ENCODE results near the gene BAG5. TPM values are rescaled to one million over a fixed set of nuclear protein-coding genes. Genes with fewer than 3 reads are reported as not detected.

BAG5 gene
- total and polyA plus RNA-seq, 2 experiments from 2014 or later: 25.8 to 28.6 TPM

DNA sequence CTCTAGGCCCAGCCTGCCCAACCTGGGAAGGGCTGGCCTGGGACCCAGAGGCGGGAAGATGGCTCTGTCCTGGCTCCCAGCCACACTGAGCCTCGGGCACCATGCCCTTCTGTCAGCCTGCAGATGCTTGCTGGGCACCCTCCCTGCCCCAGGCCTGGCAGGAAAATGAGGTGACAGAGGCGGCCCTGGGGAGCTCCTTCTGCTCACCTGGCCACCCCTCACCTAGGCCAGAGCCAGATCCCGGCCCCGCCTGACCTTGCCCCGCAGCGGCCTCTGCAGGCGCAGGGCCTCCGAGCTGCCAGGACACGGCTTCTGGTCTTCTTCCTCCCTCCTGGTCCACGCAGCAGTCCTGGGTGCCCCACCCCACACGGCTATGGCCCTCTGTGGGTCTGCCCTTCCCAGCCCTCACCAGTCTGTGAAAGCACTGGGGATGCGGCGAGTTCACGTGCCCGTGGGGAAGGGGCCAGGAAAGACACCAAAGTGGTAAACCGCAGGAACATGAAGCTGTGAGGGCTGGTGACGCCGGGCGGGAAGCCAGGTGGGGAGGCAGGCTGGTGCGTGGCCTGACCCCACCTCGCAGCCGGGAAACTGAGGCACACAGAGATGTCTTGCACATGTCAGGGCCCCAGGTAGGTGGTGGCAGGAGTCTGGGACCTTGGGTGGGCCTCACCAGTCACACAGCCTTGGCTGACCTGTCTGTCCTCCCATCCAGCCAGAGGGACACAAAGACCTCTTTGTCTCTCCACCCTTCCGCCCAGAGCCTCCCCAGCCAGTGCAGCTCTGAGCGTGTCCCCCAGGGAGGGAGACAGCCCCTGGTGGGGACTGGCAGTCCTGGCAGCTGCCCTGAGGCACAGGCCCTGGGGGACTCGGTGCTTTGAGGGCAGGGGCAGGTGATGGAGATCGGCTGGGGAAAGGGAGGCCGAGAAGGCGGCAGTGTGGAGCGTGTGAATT is 12.8 kb downstream of the BAG5 start:
- H3K27me3 ChIP-seq (replicated peaks; ENCODE audit: insufficient read depth): no peaks in the 10 kb centered on the region
- H3K9me2 ChIP-seq (ENCODE audit: insufficient read depth): no peaks in the 10 kb centered on the region
- no peak overlapping the region for H2AFZ ChIP-seq
- no peaks in the 10 kb centered on the region for H3K9me3 ChIP-seq (ENCODE audit: low read depth)
- H3K4me3 ChIP-seq: no peak overlapping the region
- 65 to 71% methylated on average over 30 of the region's 30 CpGs for WGBS, 2 experiments (ENCODE audit: low coverage in 1 of 2, low lambda C conversion rate in 2 of 2, missing lambda C conversion rate in 2 of 2)
- in situ Hi-C loops (cut with MboI): no loop called here
- peaks cover 29% of the 10 kb centered on the region for H3K4me1 ChIP-seq (ENCODE audit: insufficient read depth)
- no peak overlapping the region for H3K4me2 ChIP-seq (ENCODE audit: unreplicated experiment)
- H3K36me3 ChIP-seq (ENCODE audit: low read depth): no peaks in the 10 kb centered on the region
- H3K27ac ChIP-seq: no peak overlapping the region
- DNase-seq: no peak
- peaks cover 2% of the 10 kb centered on the region for H3K79me2 ChIP-seq (ENCODE audit: insufficient read depth)
- no peak overlapping the region for H3K9ac ChIP-seq
- no peaks in the 10 kb centered on the region for H4K20me1 ChIP-seq (ENCODE audit: insufficient read depth)
- H3F3A ChIP-seq (ENCODE audit: insufficient read depth): peaks cover 17% of the 10 kb centered on the region
- TF ChIP-seq EZH2 (IDR thresholded peaks at IDR 0.05; ENCODE audit: insufficient read depth, poor library complexity, severe bottlenecking) (no peak), EZH2phosphoT487 (IDR thresholded peaks at IDR 0.05; ENCODE audit: insufficient read depth, low read depth) (no peak)

DNA sequence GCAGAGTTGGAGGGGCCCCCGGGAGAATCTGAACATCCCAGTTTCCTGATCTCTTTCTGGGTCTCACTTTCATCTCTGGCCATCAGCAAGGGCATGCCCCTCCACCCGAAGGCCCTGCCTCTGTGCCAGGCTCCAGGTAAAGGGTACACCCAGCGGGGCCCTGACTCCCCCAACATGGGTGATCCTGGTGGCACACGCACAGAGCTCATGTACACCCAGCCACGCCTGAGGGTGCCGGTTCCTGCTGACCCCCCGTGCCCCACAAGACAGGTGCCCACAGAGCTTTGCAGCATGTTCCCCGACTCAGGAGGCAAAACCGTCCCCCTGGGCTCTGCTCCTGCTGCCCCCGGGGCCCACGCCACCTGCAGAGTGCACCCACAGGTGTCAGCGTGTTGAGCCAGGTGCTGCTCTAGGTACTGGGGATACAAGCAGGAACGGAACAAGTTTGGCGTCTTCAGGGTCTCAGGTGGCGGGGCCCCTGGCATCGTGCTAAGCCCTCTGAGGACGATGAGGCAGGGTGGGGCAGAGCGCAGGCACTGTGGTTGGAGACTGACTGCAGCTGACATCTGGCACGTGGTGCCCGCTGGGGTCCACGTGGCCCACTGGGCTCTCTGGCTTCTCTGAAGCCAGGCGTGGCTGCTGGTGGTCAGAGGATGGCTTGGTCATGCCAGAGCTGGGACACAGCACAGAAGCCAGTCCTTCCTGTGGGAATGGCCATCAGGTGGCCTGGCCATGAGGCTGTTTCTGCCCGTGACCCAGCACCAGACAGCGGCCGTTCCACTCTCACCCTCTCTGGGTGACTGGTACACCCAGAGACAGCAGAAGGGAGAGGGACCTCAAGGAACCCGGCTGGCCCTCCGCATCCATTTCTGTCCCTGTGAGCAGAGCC is 13.8 kb downstream of the BAG5 start:
- Histone ChIP-seq H3K27ac (no peak overlapping the region), H3K9me3 (ENCODE audit: low read depth) (no peaks in the 10 kb centered on the region), H3K9me2 (ENCODE audit: insufficient read depth) (no peaks in the 10 kb centered on the region), H3K4me2 (ENCODE audit: unreplicated experiment) (no peak overlapping the region), H3K36me3 (ENCODE audit: low read depth) (no peaks in the 10 kb centered on the region), H3K4me1 (ENCODE audit: insufficient read depth) (peaks cover 29% of the 10 kb centered on the region), H3K9ac (no peak overlapping the region), H3K79me2 (ENCODE audit: insufficient read depth) (no peaks in the 10 kb centered on the region; the same call in 1 of the 2 replicates), H3F3A (ENCODE audit: insufficient read depth) (peaks cover 17% of the 10 kb centered on the region), H3K27me3 (replicated peaks; ENCODE audit: insufficient read depth) (no peaks in the 10 kb centered on the region), H2AFZ (no peak overlapping the region), H4K20me1 (ENCODE audit: insufficient read depth) (no peaks in the 10 kb centered on the region), H3K4me3 (no peak overlapping the region)
- no peak for DNase-seq
- TF ChIP-seq EZH2 (IDR thresholded peaks at IDR 0.05; ENCODE audit: insufficient read depth, poor library complexity, severe bottlenecking) (no peak), EZH2phosphoT487 (IDR thresholded peaks at IDR 0.05; ENCODE audit: insufficient read depth, low read depth) (no peak)
- 74 to 78% methylated on average over 25 to 26 of the region's 27 CpGs for WGBS, 2 experiments (ENCODE audit: low coverage in 1 of 2, low lambda C conversion rate in 2 of 2, missing lambda C conversion rate in 2 of 2)
- in situ Hi-C loops (cut with MboI): no loop called here

DNA sequence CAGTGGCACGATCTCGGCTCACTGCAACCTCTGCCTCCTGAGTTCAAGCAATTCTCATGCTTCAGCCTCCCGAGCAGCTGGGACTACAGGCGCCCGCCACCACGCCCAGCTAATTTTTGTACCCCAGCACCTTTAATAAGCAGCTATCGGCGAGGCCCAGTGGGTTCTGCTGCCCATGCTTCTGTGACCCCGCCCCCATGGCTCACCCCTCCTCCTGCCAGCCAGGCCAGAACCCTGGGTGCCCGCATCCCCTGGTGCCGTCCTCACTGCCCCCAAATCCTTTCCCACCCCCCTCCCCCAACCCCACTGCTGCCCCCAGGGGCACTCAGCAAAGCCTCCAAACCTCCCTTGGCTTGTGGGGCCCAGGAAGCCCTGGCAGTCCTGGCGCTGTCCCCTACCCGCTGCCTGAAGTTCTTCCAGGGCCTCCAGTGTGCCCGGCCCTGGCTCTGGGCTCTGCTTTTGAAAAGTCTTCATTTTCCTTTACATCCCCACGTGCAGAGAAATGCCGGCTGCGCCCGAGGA is 14.5 kb downstream of the BAG5 start:
- WGBS, 2 experiments (ENCODE audit: low coverage in 1 of 2, low lambda C conversion rate in 2 of 2, missing lambda C conversion rate in 2 of 2): 80 to 82% methylated on average over 9 to 18 of the region's 18 CpGs
- no peak overlapping the region for H3K9ac ChIP-seq
- no peaks in the 10 kb centered on the region for H3K9me2 ChIP-seq (ENCODE audit: insufficient read depth)
- H3K9me3 ChIP-seq (ENCODE audit: low read depth): no peaks in the 10 kb centered on the region
- no peaks in the 10 kb centered on the region; the same call in 1 of the 2 replicates for H3K79me2 ChIP-seq (ENCODE audit: insufficient read depth)
- no peak overlapping the region for H2AFZ ChIP-seq
- no peak for DNase-seq
- H3K27ac ChIP-seq: no peak overlapping the region
- no peaks in the 10 kb centered on the region for H3K27me3 ChIP-seq (replicated peaks; ENCODE audit: insufficient read depth)
- H4K20me1 ChIP-seq (ENCODE audit: insufficient read depth): no peaks in the 10 kb centered on the region
- H3K4me3 ChIP-seq: no peak overlapping the region
- in situ Hi-C loops (cut with MboI): no loop called here
- H3K4me1 ChIP-seq (ENCODE audit: insufficient read depth): peaks cover 32% of the 10 kb centered on the region
- no peaks in the 10 kb centered on the region for H3K36me3 ChIP-seq (ENCODE audit: low read depth)
- no peak overlapping the region for H3K4me2 ChIP-seq (ENCODE audit: unreplicated experiment)
- peaks cover 16% of the 10 kb centered on the region for H3F3A ChIP-seq (ENCODE audit: insufficient read depth)
- no peak for TF ChIP-seq EZH2 (IDR thresholded peaks at IDR 0.05; ENCODE audit: insufficient read depth, poor library complexity, severe bottlenecking)
- no peak for TF ChIP-seq EZH2phosphoT487 (IDR thresholded peaks at IDR 0.05; ENCODE audit: insufficient read depth, low read depth)

DNA sequence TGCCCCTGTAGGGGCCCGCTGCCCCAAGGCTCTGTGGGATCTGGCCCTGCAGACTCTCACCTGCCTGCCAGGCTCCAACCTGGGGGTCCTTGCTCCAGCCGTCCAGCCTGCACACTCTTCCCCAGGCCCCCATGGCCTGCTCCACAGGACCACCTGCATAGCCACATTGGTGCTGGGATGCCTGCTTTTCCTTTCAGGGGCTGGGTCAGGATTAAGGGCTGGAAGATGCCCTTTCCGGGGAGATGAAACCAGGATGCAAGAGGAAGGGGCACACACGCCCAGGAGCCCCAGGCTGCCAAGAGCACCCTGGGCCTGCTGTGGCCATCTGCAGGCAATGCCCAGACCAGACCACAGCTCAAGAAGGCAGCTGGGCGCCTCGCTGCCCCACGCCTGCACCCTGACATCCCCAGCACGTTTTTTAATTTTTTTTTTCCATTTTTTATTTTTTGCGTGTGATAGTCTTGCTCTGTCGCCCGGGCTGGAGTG is 15.0 kb downstream of the BAG5 start:
- peaks cover 11% of the 10 kb centered on the region for H3F3A ChIP-seq (ENCODE audit: insufficient read depth)
- WGBS, 2 experiments (ENCODE audit: low coverage in 1 of 2, low lambda C conversion rate in 2 of 2, missing lambda C conversion rate in 2 of 2): 57 to 65% methylated on average over 11 of the region's 11 CpGs
- H3K9ac ChIP-seq: no peak overlapping the region
- TF ChIP-seq EZH2 (IDR thresholded peaks at IDR 0.05; ENCODE audit: insufficient read depth, poor library complexity, severe bottlenecking) (no peak), EZH2phosphoT487 (IDR thresholded peaks at IDR 0.05; ENCODE audit: insufficient read depth, low read depth) (no peak)
- no peaks in the 10 kb centered on the region for H4K20me1 ChIP-seq (ENCODE audit: insufficient read depth)
- no peak for DNase-seq
- H2AFZ ChIP-seq: no peak overlapping the region
- no peaks in the 10 kb centered on the region for H3K27me3 ChIP-seq (replicated peaks; ENCODE audit: insufficient read depth)
- H3K79me2 ChIP-seq (ENCODE audit: insufficient read depth): no peaks in the 10 kb centered on the region; the same call in 1 of the 2 replicates
- no peaks in the 10 kb centered on the region for H3K9me2 ChIP-seq (ENCODE audit: insufficient read depth)
- no peaks in the 10 kb centered on the region for H3K9me3 ChIP-seq (ENCODE audit: low read depth)
- no peak overlapping the region for H3K27ac ChIP-seq
- in situ Hi-C loops (cut with MboI): no loop called here
- no peak overlapping the region for H3K4me2 ChIP-seq (ENCODE audit: unreplicated experiment)
- no peaks in the 10 kb centered on the region for H3K36me3 ChIP-seq (ENCODE audit: low read depth)
- no peak overlapping the region for H3K4me3 ChIP-seq
- peaks cover 33% of the 10 kb centered on the region for H3K4me1 ChIP-seq (ENCODE audit: insufficient read depth)
